HT1080 (cell line): ENCODE measurements around the gene UMAD1. TPM values are rescaled to one million over a fixed set of nuclear protein-coding genes. Genes with fewer than 3 reads are reported as not detected.

ENCODE experiments used
- DNase-seq: peaks from one replicate; pipeline ENCODE4 v3.0.0-alpha.2; 2015; ENCODE audit warnings: low read depth
- total RNA-seq: library from RNA; depleted of rRNA; stranded (reverse); fragments of >200 nt; shearing (Covaris generic); gene quantifications from 2 replicates; pipeline ENCODE4 v1.2.3, GENCODE V29; 2014

The UMAD1 gene
- total RNA-seq, 1 experiment from 2014 or later, result 6.5 TPM

DNA sequence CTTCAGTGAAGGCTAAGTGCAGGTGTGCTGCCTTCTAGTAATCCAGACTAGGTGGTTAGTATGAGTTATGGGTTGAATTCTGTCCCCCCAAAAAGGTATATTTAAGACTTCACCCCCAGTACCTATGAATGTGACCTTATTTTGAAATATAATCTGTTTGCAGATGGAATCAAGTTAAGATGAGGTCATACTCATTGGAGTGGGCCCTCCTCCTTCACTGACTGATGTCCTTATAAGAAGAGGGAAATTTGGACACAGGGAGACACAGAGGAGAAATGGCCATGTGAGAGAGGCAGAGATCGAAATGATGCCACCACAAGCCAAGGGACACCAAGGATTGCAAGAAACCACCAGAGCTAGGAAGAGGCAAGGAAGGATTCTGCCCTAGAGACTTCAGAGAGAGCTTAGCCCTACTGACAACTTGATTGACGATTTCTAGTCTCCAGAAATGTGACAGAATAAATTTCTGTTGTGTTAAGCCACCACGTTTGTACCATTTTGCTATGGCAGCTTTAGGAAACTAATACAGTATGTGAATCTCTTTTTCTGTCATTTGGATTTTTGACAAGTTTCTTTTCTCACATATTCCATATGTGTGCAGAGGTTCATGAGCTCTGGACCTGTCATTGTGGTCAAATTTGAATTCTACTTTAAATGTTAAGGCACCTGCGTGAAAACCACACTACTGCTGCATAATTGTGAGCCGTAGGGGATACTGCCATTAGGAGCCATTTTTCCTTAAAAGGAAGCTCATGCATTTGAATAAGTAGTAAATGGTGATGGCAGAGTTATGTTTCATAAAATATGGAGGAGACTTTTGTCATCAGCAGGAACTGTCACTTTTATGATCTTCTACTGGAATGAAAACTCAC, 80.4 kb downstream of the UMAD1 start:
- DNase-seq, result no peak

DNA sequence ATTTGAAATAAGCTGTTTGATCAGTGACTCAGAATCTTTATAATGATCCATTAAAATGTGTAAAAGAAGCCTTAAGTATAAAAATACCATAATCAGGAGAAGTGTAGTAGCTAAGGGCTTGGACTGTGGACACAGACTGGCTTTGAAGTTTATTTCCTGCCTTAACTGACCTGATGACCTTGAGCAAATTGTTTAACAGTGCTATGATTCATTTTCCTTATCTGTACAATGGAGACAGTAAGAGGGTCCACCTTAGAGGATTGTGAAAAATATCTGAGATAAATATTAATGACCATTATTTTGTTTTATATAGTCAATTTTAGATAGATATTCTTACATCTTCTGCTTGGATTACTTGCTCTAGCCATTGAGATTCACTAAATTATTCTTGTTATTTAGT, 91.2 kb downstream of the UMAD1 start:
- DNase-seq, result no peak

- no peak for DNase-seq
These were observed 92.2 kb downstream of the UMAD1 start for GRCh38 chr7:7732621-7733281.

- no peak for DNase-seq
These were observed 96.1 kb downstream of the UMAD1 start for GRCh38 chr7:7736671-7737070.

DNA sequence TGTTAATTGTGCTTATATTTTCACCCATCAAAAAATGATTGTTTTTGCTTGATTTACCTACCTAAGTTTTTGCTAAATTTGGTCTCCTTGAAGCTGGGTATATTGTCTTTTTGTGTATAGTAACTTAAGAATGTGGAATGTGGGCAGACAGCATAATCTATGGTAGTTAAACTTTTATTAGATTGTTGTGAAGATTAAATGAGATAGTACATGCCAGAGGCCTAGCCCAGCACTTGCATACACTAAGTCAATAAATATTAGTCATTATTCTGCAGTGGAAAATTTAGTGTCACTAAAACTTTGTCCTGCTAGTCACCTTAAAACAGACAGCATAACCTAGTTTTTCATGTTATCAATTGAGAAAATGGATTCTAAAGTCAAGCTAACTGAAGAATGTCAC, 97.1 kb downstream of the UMAD1 start:
- no peak for DNase-seq

DNA sequence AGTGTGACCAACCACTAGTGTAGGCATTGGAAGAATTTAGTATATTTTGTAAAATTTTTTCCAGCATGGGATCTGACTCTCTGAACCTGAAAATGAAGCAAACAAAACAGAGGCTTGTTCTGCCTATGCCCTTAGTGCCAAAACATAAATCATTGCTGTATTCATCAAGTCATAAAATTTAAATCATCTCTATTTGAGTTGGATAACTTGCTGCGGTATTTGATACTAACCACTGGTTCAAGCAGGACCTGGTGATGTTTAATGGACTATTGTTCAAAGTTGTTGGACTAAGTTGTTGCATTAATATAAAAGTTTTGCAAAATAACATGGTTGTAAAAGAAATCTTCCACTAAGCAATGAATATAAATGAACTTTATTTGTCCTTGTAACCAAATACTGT, 97.6 kb downstream of the UMAD1 start:
- no peak for DNase-seq

- DNase-seq, result no peak
These were observed 98.1 kb downstream of the UMAD1 start for GRCh38 chr7:7738622-7739021.

GRCh38 chr7:7739204-7740036, 98.9 kb downstream of the UMAD1 start:
- DNase-seq, result no peak

GRCh38 chr7:7740037-7740355, 99.4 kb downstream of the UMAD1 start:
- DNase-seq, result no peak

DNA sequence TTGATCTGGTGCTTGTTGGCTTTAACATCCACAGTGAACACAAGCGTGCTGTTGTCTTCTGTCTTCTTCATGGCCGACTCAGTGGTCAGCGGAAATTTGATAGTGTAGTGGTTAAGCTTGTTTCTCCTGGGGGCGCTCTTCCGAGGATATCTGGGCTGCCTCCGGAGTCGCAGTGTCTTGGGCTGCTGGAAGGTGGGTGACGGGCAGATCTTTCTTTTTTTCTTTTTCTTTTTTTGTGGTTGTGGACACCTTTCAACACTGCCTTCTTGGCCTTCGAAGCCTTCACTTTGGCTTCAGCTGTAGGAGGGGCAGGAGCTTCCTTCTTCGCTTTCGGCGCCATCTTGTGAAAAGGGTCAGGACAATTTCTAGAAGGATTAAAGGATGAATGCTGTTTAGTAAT, 101.7 kb downstream of the UMAD1 start:
- no peak for DNase-seq

- no peak for DNase-seq
These were observed 104.7 kb downstream of the UMAD1 start for GRCh38 chr7:7745258-7745657.

GRCh38 chr7:7745966-7746365, 105.4 kb downstream of the UMAD1 start:
- no peak for DNase-seq

DNA sequence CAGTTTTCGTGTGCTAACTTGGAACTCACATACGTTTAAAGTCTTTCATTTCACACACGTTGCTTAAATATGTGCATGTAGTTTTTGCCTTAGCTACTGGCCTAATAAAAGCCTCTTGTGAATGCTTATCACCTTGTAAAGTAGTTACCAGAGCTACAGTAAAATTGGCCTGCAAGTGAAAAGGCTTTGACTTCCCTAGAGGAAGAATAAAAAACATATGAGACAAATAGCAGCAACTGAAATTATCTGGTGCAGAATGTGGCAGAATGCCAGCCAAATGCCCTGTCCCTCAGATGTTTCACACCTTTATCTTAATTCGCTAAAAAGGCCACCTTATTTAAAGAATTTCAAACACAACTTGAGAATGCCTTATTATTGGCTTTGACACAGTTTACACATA, 105.9 kb downstream of the UMAD1 start:
- DNase-seq, result no peak

GRCh38 chr7:7750571-7751242, 110.2 kb downstream of the UMAD1 start:
- no peak for DNase-seq

- no peak for DNase-seq
These were observed 110.9 kb downstream of the UMAD1 start for GRCh38 chr7:7751243-7752092.

DNA sequence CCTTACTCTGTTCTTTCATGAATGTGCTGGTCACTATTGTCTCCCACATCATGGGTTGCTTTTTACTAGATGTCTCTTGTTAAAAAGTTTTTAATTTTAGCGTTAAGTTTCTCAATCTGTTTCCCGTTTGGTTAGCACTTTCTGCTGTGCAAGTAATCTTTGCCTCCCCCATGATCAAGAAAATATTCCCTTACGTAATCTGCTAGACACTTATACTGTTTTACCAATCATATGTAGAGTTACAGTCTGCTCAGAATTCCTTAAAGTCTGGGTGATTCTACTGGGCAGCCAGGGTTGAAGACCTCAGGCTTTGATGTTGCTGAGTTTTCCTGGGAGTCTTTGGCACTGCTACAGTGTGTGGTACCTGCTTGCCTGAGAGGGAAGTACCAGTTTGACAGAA, 116.0 kb downstream of the UMAD1 start:
- no peak for DNase-seq

- no peak for DNase-seq
These were observed 117.0 kb downstream of the UMAD1 start for GRCh38 chr7:7757576-7757975.

- peak; percentile 62 for DNase-seq
These were observed 120.9 kb downstream of the UMAD1 start for GRCh38 chr7:7761340-7761973.

- DNase-seq, result peak; percentile 60
These were observed 121.6 kb downstream of the UMAD1 start for GRCh38 chr7:7761974-7762779.
